K562 (cell line): ENCODE data around the gene ZNF865. TPM values are rescaled to one million over a fixed set of nuclear protein-coding genes. Genes with fewer than 3 reads are reported as not detected.
A peak's percentile ranks its signal among the peaks of the same experiment; 100 is the strongest.

Source experiments
- BRD4 ChIP-seq: fragments of 200-600 bp; sonication (generic); IDR thresholded peaks from 2 replicates; pipeline ENCODE4 v1.6.1; 2017; ENCODE audit warnings: inconsistent platforms
- CAMTA2 ChIP-seq: fragments of 250-450 bp; sonication (Bioruptor Pico); conservative IDR thresholded peaks from 2 replicates; pipeline ENCODE4 v1.5.1; 2022
- CEBPG ChIP-seq, 3 experiments: fragments of 200-800 bp in 1 of 3; sonication (Bioruptor generic) in 1 of 3; sonication (generic) in 1 of 3; formaldehyde crosslinking in 1 of 3; IDR thresholded peaks in 2 of 3; conservative IDR thresholded peaks in 1 of 3; 2 replicates each; pipeline versions ENCODE4 v1.6.1 to v1.8.0; 2016 to 2022; ENCODE audit warnings: missing compliant biosample characterization in 2 of 3, missing genetic modification characterization in 2 of 3, mild to moderate bottlenecking in 1 of 3, missing genetic modification reagents in 1 of 3
- ELF1 ChIP-seq: fragments of 200-800 bp; sonication (Bioruptor generic); IDR thresholded peaks from 2 replicates; pipeline ENCODE4 v1.6.1; 2016; ENCODE audit warnings: missing genetic modification characterization, missing compliant biosample characterization
- KAT7 ChIP-seq: sonication (generic); formaldehyde crosslinking; IDR thresholded peaks from 2 replicates; pipeline ENCODE4 v1.8.0; 2022; ENCODE audit warnings: missing genetic modification reagents, mild to moderate bottlenecking, borderline replicate concordance
- LCOR ChIP-seq: sonication (generic); formaldehyde crosslinking; IDR thresholded peaks from 2 replicates; pipeline ENCODE4 v1.8.0; 2022; ENCODE audit warnings: mild to moderate bottlenecking, missing genetic modification reagents
- MAX ChIP-seq: sonication (generic); formaldehyde crosslinking; IDR thresholded peaks from 2 replicates; pipeline ENCODE4 v1.9.0; 2022; ENCODE audit warnings: mild to moderate bottlenecking, missing genetic modification reagents
- SIN3B ChIP-seq: fragments of 450-650 bp; IDR thresholded peaks from 2 replicates; pipeline ENCODE4 v1.6.1; 2017; ENCODE audit warnings: low read depth, mild to moderate bottlenecking, moderate library complexity
- SIRT6 ChIP-seq: IDR thresholded peaks from one replicate; pipeline ENCODE4 v1.6.1; 2012; ENCODE audit warnings: low read depth, mild to moderate bottlenecking, control low read depth, inconsistent platforms, low read length, moderate library complexity
- SLC30A9 ChIP-seq: fragments of 250-450 bp; sonication (Bioruptor Pico); IDR thresholded peaks from 2 replicates; pipeline ENCODE4 v1.8.0; 2022; ENCODE audit warnings: mild to moderate bottlenecking, moderate library complexity
- TRIM24 ChIP-seq, 2 experiments: fragments of 450-650 bp; IDR thresholded peaks; 2 replicates each; pipeline ENCODE4 v1.6.1; 2016
- ZC3H4 ChIP-seq: sonication (generic); formaldehyde crosslinking; IDR thresholded peaks from 2 replicates; pipeline ENCODE4 v1.9.0; 2021; ENCODE audit warnings: missing genetic modification reagents, borderline replicate concordance
- ZNF146 ChIP-seq: IDR thresholded peaks from one replicate; pipeline ENCODE4 v1.6.1; 2018; ENCODE audit warnings: missing compliant biosample characterization; ENCODE audit not compliant: unreplicated experiment
- ZNF707 ChIP-seq: fragments of 250-450 bp; sonication (Bioruptor Pico); conservative IDR thresholded peaks from 2 replicates; pipeline ENCODE4 v1.8.0; 2022; ENCODE audit warnings: inconsistent platforms, mild to moderate bottlenecking, moderate library complexity
- ZNF766 ChIP-seq: fragments of 200-800 bp; sonication (Bioruptor generic); conservative IDR thresholded peaks from 2 replicates; pipeline ENCODE4 v1.6.1; 2016; ENCODE audit warnings: missing genetic modification characterization, missing compliant biosample characterization
- ZNF778 ChIP-seq: fragments of 450-650 bp; formaldehyde crosslinking; IDR thresholded peaks from 2 replicates; pipeline ENCODE4 v1.4.0; 2020; ENCODE audit warnings: mild to moderate bottlenecking, moderate library complexity
- polyA plus RNA-seq, 8 experiments: library from polyadenylated mRNA; depleted of rRNA in 4 of 8; stranded (reverse) in 5 of 8; unstranded in 3 of 8; fragments of >200 nt; fragmentation: Nextera tagmentation in 2 of 8; fragmentation: Illumina TruSeq in 1 of 8; extraction: Ambion mirVana in 2 of 8; extraction: Trizol in 1 of 8; gene quantifications; 2 replicates each; pipeline versions ENCODE4 v1.2.1 to v1.2.3, GENCODE V29; 2011 to 2014; ENCODE audit warnings: inconsistent platforms in 1 of 8, missing spikeins in 1 of 8
- total RNA-seq, 7 experiments: library from RNA; depleted of rRNA in 6 of 7; stranded (reverse); fragments of >200 nt in 6 of 7; fragmentation: Illumina TruSeq in 2 of 7; extraction: Trizol in 2 of 7; gene quantifications; 2 replicates each; pipeline versions ENCODE4 v1.2.1 to v1.2.3, GENCODE V29; 2011 to 2021; ENCODE audit warnings: low replicate concordance in 1 of 7
- TF ChIP-seq, protein P1 (sequence below): fragments of 250-450 bp; sonication (Bioruptor Pico); IDR thresholded peaks from 2 replicates; pipeline ENCODE4 v1.8.0; 2022; ENCODE audit warnings: inconsistent platforms, mild to moderate bottlenecking, moderate library complexity, borderline replicate concordance
- TF ChIP-seq, protein P2 (sequence below), 2 experiments: fragments of 150-350 bp in 1 of 2; IDR thresholded peaks; 2 replicates each; pipeline ENCODE4 v1.6.1; 2012 to 2016; ENCODE audit warnings: low read depth in 2 of 2, low read length in 2 of 2, mild to moderate bottlenecking in 1 of 2, moderate library complexity in 1 of 2
- TF ChIP-seq, protein P3 (sequence below): fragments of 250-450 bp; sonication (Bioruptor Pico); IDR thresholded peaks from 2 replicates; pipeline ENCODE4 v1.8.0; 2021; ENCODE audit warnings: mild to moderate bottlenecking, moderate library complexity
- TF ChIP-seq, protein P4 (sequence below): fragments of 250-450 bp; sonication (Bioruptor Pico); IDR thresholded peaks from 2 replicates; pipeline ENCODE4 v1.4.0; 2020; ENCODE audit warnings: mild to moderate bottlenecking, moderate library complexity, borderline replicate concordance

Gene ZNF865
- total and polyA plus RNA-seq, 9 of the 15 experiments (the other 6 are each of a cell fraction or from before 2014, with no cell fraction given): 0.40 to 18.8 (median 1.6) TPM; not detected in 2

DNA sequence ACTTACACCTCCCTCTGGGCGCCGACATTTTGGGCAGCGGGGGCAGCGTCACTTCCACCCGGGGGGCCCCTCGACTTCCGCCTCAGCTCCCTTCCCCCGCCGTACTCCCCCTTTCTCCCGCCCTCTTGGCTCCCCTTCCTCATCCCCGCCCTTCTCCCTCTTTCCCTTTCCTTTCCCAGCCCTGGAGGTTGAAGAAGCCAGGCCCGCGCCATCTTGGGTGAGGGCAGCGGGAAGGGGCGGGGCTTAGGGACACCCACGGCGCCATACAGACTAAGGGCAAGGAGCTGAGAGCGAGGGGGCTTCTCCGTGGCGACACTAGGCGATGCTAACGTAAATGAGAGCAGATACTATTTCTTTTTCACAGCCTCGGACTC, 6.0 kb upstream of the ZNF865 start, which contains the start of gene FIZ1 (continued):
- TF ChIP-seq CEBPG (CRISPR knock-in tag; IDR thresholded peaks at IDR 0.05): no peak
- TF ChIP-seq CEBPG (tag; conservative IDR thresholded peaks at IDR 0.05 in 1 of 2, IDR thresholded peaks at IDR 0.05 in 1 of 2): no peak
- no peak for TF ChIP-seq CAMTA2 (CRISPR knock-in tag)
- peak; percentile 89 for TF ChIP-seq LCOR (CRISPR knock-in tag)
- peak; percentile 64; the same call in 1 of the 2 replicates for TF ChIP-seq MAX (CRISPR knock-in tag)
- TF ChIP-seq TRIM24 (IDR thresholded peaks at IDR 0.05): no peak
- TF ChIP-seq SLC30A9 (CRISPR knock-in tag): no peak
- no peak for TF ChIP-seq ZNF778
- TF ChIP-seq ZNF766 (CRISPR knock-in tag): no peak
- TF ChIP-seq, protein P1, sequence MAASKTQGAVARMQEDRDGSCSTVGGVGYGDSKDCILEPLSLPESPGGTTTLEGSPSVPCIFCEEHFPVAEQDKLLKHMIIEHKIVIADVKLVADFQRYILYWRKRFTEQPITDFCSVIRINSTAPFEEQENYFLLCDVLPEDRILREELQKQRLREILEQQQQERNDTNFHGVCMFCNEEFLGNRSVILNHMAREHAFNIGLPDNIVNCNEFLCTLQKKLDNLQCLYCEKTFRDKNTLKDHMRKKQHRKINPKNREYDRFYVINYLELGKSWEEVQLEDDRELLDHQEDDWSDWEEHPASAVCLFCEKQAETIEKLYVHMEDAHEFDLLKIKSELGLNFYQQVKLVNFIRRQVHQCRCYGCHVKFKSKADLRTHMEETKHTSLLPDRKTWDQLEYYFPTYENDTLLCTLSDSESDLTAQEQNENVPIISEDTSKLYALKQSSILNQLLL (CRISPR knock-in tag): no peak
- TF ChIP-seq ELF1 (tag): peak; percentile 90
- TF ChIP-seq KAT7 (CRISPR knock-in tag): 0 out of 2 replicates have a peak, but pooled peaks have one; percentile 63
- TF ChIP-seq ZNF707 (CRISPR knock-in tag): no peak
- TF ChIP-seq, protein P2, sequence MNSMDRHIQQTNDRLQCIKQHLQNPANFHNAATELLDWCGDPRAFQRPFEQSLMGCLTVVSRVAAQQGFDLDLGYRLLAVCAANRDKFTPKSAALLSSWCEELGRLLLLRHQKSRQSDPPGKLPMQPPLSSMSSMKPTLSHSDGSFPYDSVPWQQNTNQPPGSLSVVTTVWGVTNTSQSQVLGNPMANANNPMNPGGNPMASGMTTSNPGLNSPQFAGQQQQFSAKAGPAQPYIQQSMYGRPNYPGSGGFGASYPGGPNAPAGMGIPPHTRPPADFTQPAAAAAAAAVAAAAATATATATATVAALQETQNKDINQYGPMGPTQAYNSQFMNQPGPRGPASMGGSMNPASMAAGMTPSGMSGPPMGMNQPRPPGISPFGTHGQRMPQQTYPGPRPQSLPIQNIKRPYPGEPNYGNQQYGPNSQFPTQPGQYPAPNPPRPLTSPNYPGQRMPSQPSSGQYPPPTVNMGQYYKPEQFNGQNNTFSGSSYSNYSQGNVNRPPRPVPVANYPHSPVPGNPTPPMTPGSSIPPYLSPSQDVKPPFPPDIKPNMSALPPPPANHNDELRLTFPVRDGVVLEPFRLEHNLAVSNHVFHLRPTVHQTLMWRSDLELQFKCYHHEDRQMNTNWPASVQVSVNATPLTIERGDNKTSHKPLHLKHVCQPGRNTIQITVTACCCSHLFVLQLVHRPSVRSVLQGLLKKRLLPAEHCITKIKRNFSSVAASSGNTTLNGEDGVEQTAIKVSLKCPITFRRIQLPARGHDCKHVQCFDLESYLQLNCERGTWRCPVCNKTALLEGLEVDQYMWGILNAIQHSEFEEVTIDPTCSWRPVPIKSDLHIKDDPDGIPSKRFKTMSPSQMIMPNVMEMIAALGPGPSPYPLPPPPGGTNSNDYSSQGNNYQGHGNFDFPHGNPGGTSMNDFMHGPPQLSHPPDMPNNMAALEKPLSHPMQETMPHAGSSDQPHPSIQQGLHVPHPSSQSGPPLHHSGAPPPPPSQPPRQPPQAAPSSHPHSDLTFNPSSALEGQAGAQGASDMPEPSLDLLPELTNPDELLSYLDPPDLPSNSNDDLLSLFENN (IDR thresholded peaks at IDR 0.05; ENCODE audit: low read depth in 2 of 2, low read length in 2 of 2): no peak
- TF ChIP-seq SIN3B: no peak
- TF ChIP-seq, protein P3, sequence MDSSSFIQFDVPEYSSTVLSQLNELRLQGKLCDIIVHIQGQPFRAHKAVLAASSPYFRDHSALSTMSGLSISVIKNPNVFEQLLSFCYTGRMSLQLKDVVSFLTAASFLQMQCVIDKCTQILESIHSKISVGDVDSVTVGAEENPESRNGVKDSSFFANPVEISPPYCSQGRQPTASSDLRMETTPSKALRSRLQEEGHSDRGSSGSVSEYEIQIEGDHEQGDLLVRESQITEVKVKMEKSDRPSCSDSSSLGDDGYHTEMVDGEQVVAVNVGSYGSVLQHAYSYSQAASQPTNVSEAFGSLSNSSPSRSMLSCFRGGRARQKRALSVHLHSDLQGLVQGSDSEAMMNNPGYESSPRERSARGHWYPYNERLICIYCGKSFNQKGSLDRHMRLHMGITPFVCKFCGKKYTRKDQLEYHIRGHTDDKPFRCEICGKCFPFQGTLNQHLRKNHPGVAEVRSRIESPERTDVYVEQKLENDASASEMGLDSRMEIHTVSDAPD (CRISPR knock-in tag): no peak
- TF ChIP-seq, protein P4, sequence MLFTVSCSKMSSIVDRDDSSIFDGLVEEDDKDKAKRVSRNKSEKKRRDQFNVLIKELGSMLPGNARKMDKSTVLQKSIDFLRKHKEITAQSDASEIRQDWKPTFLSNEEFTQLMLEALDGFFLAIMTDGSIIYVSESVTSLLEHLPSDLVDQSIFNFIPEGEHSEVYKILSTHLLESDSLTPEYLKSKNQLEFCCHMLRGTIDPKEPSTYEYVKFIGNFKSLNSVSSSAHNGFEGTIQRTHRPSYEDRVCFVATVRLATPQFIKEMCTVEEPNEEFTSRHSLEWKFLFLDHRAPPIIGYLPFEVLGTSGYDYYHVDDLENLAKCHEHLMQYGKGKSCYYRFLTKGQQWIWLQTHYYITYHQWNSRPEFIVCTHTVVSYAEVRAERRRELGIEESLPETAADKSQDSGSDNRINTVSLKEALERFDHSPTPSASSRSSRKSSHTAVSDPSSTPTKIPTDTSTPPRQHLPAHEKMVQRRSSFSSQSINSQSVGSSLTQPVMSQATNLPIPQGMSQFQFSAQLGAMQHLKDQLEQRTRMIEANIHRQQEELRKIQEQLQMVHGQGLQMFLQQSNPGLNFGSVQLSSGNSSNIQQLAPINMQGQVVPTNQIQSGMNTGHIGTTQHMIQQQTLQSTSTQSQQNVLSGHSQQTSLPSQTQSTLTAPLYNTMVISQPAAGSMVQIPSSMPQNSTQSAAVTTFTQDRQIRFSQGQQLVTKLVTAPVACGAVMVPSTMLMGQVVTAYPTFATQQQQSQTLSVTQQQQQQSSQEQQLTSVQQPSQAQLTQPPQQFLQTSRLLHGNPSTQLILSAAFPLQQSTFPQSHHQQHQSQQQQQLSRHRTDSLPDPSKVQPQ: no peak
- no peak for TF ChIP-seq ZNF146 (CRISPR knock-in tag)
- no peak for TF ChIP-seq ZC3H4 (CRISPR knock-in tag)
- TF ChIP-seq BRD4: no peak
- TF ChIP-seq SIRT6: no peak
